ENCODE measurements around the gene SYNJ1. TPM values are rescaled to one million over a fixed set of nuclear protein-coding genes. Genes with fewer than 3 reads are reported as not detected.
"Not testable (repeated sequence)": the region's sequence is repeated elsewhere in the genome, so short reads cannot be mapped to it uniquely, and the experiment has no call there.

The SYNJ1 gene
- total RNA-seq, 4 donors from 2014 or later, result 6.5 to 13.8 (median 7.6) TPM

GRCh38 chr21:32747396-32747795 lies 19.6 kb upstream of the SYNJ1 start:
- no peaks in the 10 kb centered on the region for H3K9me3 ChIP-seq
- H3K4me3 ChIP-seq, result no peak overlapping the region
- no peak overlapping the region for H3K27ac ChIP-seq
- peaks cover 0 to 100% (median 30%) of the 10 kb centered on the region in 3 donors for H3K36me3 ChIP-seq
- DNase-seq, result no peak
- intact Hi-C loops (cut with DNase I), result no loop called here
- no peaks in the 10 kb centered on the region for H3K27me3 ChIP-seq
- no peak for TF ChIP-seq POLR2A (IDR thresholded peaks at IDR 0.05)
- TF ChIP-seq CTCF (IDR thresholded peaks at IDR 0.05), result no peak
- 73 to 75% methylated on average over 1 of the region's 1 CpG for WGBS, 2 donors
- H3K4me1 ChIP-seq, result peaks cover 0 to 3% (median 0%) of the 10 kb centered on the region in 3 donors

GRCh38 chr21:32746711-32747110 lies 18.9 kb upstream of the SYNJ1 start:
- H3K27me3 ChIP-seq; intact Hi-C loops (cut with DNase I); H3K27ac ChIP-seq; H3K4me3 ChIP-seq; H3K9me3 ChIP-seq; DNase-seq; H3K4me1 ChIP-seq: not testable (repeated sequence)
- H3K36me3 ChIP-seq, result peaks cover 0 to 100% (median 31%) of the 10 kb centered on the region in 3 donors
- WGBS, 2 donors, result 91 to 100% methylated on average over 3 of the region's 3 CpGs

GRCh38 chr21:32742396-32742795 lies 14.6 kb upstream of the SYNJ1 start:
- Histone ChIP-seq H3K27ac (no peak overlapping the region), H3K4me3 (no peak overlapping the region), H3K36me3 (peaks cover 0 to 100% (median 24%) of the 10 kb centered on the region in 3 donors), H3K4me1 (no peaks in the 10 kb centered on the region), H3K27me3 (no peaks in the 10 kb centered on the region), H3K9me3 (no peaks in the 10 kb centered on the region)
- TF ChIP-seq POLR2A (IDR thresholded peaks at IDR 0.05), result no peak
- no peak for TF ChIP-seq CTCF (IDR thresholded peaks at IDR 0.05)
- DNase-seq, result no peak
- WGBS, 2 donors, result 87 to 92% methylated on average over 2 of the region's 2 CpGs
- intact Hi-C loops (cut with DNase I), result no loop called here

GRCh38 chr21:32741336-32741735 lies 13.5 kb upstream of the SYNJ1 start:
- H3K4me3 ChIP-seq, result no peak overlapping the region
- intact Hi-C loops (cut with DNase I), result no loop called here
- no peak for TF ChIP-seq CTCF (IDR thresholded peaks at IDR 0.05)

GRCh38 chr21:32739946-32740345 lies 12.1 kb upstream of the SYNJ1 start:
- no peak for TF ChIP-seq POLR2A (IDR thresholded peaks at IDR 0.05)
- TF ChIP-seq CTCF (IDR thresholded peaks at IDR 0.05), result no peak
- no peak overlapping the region for H3K4me3 ChIP-seq
- no peaks in the 10 kb centered on the region for H3K4me1 ChIP-seq
- no peaks in the 10 kb centered on the region for H3K9me3 ChIP-seq
- DNase-seq, result no peak
- no peak overlapping the region for H3K27ac ChIP-seq
- H3K27me3 ChIP-seq, result no peaks in the 10 kb centered on the region
- H3K36me3 ChIP-seq, result peaks cover 0 to 100% (median 14%) of the 10 kb centered on the region in 3 donors
- WGBS, 2 donors, result 93 to 97% methylated on average over 2 of the region's 2 CpGs
- intact Hi-C loops (cut with DNase I), result no loop called here

More at GRCh38 chr21:32741336-32741735, 13.5 kb upstream of the SYNJ1 start:
- Histone ChIP-seq H3K9me3 (no peaks in the 10 kb centered on the region), H3K4me1 (no peaks in the 10 kb centered on the region), H3K36me3 (peaks cover 0 to 100% (median 24%) of the 10 kb centered on the region in 3 donors), H3K27me3 (no peaks in the 10 kb centered on the region), H3K27ac (no peak overlapping the region)
- DNase-seq, result no peak
- WGBS, 2 donors, result 78 to 79% methylated on average over 3 of the region's 3 CpGs

- H3K27me3 ChIP-seq; H3K4me1 ChIP-seq; H3K27ac ChIP-seq; DNase-seq; H3K4me3 ChIP-seq; H3K9me3 ChIP-seq; intact Hi-C loops (cut with DNase I): not testable (repeated sequence)
- peaks cover 0 to 87% (median 3%) of the 10 kb centered on the region in 3 donors for H3K36me3 ChIP-seq
- WGBS, 2 donors, result 89 to 93% methylated on average over 4 of the region's 4 CpGs
Measured at GRCh38 chr21:32736083-32736482, 8.3 kb upstream of the SYNJ1 start.
